NAMALWA (cell line): ENCODE measurements around the gene SMAD3.

Source experiments
- DNase-seq: peaks from one replicate; pipeline ENCODE4 v3.0.0-alpha.2; 2015; ENCODE audit warnings: low spot score

Gene SMAD3

DNA sequence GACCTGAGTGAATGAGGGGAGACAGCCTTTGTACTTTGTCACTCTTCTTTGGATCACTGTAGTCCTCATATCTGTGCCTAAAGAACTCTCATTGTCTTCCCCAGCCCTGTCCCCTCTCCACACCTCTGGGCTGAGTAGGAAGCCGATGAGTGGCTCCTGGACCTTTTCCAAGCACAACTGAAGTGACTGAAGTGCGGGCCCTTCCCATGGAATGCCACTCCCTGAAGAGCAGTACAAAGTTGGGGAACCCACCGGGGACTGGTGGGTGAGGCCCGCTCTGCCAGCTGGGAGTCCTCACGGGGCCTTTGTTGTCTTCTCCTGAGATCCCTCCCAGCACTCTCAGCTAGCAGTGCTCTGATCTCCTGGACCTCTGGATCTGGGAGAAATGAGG is 99.0 kb downstream of the SMAD3 start:
- DNase-seq, result no peak

DNA sequence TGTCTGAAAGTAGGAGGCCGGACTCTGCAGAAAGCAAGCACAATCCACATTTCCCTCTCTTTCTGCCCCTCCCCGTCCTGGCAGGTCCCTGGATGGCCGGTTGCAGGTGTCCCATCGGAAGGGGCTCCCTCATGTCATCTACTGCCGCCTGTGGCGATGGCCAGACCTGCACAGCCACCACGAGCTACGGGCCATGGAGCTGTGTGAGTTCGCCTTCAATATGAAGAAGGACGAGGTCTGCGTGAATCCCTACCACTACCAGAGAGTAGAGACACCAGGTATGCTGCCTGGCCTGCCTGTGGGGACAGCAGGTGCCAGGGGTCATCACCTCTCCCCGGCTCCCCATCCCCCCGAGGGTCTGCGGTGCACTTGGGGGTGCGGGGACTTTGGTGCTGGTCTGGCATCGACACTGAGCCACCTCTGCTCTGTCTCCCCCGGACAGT is 99.4 kb downstream of the SMAD3 start:
- DNase-seq, result no peak

DNA sequence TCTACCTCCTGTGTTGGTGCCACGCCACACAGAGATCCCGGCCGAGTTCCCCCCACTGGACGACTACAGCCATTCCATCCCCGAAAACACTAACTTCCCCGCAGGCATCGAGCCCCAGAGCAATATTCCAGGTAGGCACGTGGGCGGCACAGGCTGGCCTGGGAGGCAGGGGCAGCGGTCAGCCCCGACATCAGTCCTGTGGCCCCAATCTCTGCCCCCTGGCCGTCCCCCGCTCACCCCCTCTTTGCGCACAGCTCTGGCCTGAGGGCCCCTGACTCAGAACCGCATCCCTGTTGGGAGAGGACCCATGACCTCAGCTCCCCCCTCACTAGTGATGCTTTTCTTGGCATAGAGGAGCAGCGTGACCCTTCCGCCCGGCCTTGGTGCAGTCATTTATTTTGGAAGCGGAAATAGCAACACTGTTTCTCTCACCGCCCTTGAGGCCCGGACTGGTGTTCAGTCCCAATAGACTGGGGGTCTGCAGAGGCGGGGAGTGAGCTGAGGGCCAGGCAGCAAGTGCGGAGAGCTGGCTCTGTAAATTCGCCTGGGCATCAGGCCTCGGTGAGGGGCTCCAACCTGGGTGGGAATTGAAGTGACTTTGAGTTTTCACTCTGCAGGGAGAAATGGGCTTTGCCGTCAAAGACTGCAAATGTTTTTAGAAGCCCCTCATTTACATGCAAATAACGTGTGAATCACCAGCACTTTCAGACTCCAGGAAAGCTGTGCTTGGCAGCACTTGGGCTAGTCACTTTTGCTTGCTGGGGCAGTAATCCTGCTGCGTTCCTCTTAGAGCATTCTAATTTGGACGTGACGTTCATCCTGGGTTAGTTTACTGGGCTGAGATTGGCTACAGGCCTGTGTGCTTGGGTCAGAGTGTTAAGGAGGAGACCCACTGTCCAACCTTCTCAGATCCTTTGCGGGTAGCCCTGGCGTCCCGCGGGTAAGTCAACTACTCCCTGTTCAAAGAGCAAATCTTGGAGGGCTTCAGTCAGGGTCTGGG is 100.2 kb downstream of the SMAD3 start:
- DNase-seq, result no peak

DNA sequence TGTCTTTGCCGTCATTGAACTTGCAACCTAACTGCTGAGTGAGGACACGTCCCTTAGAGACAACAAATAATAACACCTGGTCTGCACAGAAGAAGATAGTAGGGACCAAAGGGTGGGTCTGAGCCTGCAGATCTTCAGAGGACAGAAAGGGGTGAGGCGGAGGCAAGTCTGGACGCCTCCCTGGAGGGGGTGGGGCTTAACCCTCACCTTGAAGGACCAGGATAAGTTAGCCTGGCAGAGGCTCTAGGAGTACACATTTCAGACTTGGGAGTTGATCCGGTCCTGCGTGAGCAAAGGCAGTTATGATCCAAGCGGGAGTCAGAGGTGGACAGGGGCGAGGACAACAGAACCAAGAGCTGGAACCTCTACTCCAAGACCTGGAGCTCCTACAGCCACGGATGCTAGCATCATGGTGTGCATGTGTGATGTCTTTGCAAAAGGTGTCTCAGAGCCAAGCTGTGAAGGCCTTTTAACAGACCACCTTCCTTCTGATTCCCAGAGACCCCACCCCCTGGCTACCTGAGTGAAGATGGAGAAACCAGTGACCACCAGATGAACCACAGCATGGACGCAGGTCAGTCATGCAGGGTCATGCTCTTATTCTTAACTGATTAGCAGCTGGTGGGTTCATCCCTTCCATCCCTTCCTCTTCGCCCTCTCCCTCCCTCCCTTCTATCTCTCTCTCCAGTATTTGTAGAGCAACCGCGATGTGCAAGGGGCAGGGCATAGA is 101.0 kb downstream of the SMAD3 start:
- no peak for DNase-seq

DNA sequence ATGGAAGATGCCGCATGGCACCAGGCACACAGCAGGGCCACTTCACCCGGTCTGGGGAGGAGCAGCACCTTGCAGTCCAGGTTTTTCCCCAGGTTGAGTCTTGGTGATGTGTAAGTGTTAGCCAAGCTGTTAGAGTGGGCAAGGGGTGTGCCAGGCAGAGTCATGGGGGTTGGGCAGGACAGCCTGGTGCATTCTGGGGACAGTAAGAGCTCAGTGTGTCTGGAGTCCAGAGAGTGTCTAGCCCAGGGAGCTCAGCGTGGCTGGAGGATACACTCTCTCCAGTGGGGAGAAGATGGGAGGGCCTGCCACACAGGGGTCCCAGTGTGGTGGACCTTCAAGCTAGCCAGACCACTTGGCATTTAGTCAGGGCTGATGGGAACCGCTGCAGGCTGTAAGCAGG is 101.7 kb downstream of the SMAD3 start:
- DNase-seq, result no peak

DNA sequence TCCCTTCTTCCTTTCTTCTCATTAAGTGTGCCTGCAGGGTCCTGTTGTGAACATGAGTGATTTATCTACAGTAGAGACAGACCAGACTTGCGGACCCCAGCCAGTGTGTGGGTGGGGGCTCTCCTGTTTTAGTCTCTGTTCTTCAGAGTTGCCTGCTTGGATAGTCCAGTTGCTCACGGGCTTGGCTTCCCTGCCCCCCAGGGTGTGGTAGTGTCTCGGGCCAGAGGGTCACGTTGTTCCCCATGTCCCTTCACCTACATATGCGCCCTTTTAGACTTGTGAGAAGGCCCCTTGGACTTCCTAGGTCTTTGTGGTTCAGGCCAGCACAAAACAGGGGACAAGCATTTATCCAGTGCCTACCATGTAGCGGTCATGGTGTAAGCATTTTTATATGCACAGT is 103.3 kb downstream of the SMAD3 start:
- DNase-seq, result no peak

DNA sequence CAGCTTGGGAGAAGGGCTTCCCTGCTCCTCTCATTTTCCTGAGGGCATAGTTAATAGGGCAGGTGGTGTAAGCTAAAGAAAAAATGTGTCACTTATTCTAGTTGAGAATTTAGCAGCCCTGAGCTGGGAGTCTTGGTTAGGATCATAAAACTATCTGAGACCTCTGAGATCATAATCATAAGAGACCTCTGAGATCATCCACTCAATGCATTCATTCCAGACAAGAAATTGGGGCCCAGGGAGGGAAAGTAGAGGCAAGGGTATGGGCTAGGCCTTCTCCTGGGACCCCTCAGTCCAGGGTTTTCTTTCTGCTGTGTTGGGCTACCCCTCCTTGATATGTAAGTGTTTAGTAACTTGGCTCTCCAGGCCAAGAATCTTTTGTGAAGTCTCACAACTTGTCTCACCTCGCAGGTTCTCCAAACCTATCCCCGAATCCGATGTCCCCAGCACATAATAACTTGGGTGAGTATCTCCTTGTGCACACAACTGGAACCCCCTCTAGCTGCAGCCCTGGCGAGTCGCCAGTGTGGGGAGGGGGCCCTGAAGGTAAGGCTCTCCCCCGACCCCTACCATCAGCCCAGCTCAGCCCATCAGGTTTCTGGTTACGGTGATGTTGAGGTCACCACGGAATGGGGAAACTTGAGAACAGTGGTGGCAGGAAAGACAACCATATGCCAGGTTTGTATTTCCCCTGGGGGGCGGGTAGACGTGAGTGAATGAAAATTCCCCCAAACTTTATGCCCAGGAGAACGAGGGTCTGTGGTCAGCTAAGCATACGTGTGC is 104.9 kb downstream of the SMAD3 start:
- DNase-seq, result no peak

DNA sequence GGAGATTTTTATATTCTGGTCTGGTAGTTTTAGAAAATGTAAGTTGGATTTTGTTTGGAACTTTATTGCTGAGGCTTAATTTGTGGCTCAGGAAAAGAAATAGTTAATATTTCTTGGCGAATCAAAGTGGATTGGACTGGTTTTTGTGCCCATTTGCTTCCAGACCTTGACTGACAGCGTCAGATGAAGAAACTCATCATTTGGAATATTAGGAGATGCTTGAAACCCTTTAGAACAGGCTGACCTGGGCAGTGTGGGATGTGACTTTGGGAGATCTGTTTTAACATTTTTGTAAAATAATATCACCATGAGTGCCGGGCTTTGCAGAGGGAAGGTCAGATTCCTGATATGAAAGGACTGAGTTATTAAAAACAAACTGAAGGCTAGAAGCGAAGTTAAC is 106.1 kb downstream of the SMAD3 start:
- DNase-seq, result no peak

DNA sequence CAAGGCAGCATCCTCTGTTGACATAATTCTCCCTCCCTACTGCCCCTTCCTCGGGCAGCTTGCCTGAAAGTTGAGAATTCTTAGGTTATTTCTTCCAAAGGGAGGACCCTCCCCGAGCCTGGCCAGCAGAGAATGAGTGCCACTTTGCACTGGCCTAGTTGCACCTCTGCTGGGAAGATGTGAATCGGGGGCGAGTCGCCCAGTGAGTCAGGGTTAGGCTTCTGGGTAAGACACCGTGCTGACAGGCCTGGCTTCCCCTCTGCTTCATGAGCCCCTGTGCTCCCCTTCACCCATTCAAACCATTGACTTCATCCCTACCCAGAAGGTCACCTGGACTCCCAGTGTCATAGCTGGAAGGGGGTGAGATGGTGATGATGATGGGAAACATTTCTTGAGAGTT is 106.8 kb downstream of the SMAD3 start:
- no peak for DNase-seq

DNA sequence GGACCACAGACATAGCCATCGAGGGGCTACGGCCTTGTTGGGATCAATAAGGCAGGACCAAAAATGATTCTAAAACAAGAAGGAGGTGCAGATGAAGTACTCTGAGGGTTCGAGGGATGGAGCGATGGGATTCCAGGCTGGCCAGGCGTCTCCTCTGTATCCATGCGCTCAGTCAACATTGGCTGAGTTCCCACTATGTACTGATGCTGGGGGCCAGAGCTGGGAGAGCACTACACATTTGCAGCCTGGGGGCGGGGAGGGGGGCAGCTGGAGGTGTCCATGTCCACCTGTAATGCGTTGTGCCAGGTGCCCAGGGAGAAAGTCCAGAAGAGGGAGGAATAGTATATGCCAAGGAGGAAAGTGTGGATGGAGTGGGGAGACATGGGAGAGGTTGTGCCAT is 107.6 kb downstream of the SMAD3 start:
- DNase-seq, result no peak

DNA sequence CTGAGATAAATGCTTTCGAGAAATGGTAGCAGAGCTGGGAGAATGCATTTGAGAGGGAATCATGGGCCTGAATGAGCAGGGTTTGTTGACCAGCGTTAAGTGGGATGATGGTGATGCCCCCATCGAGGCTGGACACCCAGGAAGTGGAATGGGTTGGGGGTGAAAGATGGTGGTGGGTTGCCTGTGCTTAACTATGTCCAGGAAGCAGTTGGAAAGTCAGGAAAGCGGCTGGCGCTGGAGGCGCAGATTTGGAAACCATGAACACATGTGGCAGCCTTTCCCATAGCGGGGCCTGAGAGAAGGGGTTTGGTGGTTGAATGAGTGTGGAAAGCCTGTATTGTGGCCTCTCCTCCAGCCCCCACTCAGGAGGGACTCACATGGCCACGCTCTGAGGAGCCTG is 108.4 kb downstream of the SMAD3 start:
- no peak for DNase-seq

DNA sequence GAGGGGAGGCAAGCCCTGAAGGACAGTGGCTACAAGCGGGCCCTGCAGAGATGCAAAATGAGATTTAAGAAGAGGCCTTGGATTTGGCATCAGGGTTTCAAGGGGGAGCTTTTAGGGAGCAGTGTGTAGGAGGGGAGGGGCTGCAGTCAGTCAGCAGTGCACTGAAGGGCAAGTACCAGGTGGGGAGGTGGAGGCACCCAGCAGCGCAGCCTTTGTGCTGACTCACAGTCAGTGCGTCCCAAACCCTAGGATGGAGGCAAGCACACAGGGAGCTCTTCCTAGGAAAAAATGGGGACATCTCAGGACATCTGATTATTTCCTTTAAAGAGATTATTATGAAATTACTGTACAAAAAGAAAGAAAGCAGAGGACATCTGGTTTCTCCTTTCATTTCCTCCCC is 109.0 kb downstream of the SMAD3 start:
- no peak for DNase-seq

DNA sequence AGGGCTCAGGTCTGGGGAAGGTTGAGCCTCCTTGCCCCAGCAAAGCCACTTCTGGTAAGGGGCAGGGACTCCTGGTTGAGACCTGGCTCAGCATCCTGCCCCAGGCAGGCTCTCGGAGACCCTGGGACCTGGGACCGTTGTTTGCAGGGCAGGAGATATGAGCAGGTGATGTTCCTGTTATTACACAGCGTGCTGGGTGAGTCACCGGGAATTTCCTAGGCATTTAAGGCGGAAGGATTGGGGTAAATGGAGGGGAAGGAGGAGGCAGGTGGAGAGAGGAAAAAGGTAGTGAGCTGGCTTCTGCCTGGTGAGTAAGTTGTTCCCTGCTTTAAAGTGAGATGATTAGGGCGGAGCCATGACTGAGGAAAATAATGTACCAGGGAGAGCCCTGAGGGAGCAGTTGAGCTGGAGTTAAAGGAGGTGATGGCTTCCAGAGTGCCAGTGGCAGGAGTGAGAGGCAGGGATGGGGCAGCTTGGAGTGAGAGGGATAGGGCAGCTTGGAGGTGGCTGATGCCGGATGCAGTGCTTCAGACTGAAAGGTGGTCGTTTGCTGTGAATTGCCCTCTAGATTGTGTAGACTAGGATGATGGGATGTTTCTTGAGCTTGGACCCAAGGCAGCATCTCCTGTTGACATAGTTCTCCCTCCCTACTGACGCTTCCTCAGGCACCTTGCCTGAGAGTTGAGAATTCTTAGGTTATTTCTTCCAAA is 109.6 kb downstream of the SMAD3 start:
- DNase-seq, result no peak

DNA sequence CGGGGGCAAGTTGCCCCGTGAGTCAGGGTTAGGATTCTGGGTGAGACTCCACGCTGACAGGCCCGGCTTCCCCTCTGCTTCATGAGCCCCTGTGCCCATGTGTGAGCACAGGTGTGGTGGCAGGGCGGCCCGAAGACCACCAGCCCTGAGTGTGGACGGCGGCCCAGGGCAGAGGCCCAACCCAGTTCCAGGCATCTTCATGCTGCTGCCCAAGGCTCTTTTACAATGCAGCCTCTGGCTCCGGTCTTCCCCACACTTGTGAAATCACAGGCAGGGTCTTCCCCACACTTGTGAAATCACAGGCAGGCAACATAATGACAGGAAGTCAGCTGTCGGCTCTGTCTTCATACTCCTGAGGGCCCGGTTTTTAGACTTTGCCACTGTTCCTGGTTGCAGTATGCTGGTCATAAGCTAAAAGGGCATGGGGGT is 110.3 kb downstream of the SMAD3 start:
- DNase-seq, result no peak

DNA sequence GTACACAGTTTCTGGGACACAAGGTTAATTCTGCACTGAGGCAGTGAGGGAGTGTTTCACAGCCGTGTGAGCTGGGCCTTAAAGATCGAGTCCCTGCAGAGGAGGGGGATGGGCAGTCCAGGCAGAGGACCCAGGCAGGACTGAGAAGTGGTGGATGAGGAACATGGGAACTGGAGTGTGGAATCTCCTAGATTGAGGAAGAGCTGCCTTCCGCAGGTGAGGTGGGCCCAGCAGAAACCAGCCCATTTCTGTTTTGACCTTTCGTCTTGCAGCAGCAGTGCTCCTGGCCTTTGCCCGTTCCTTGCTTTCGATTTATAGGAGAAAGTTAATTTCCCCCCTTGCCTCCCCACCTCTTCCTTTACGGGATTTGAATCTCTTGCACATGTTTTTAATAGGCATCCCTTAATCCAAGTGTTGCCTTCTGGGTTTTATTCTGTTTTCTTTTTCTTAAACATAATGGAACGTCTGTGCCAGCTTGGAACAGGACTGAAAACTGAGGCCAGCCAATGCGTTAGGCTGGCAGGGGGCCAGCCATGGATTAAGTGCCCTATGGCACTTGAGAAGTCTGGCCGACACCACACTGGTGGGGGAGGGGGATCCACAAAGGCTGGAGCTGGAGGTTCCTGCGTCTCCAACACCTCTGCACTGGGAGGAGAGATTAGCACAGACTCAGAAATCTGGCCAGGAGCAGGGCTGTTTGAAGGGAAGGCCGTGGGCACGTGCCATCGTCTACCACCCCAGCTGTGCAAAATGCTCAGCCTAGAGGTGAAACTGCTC is 111.0 kb downstream of the SMAD3 start:
- no peak for DNase-seq

DNA sequence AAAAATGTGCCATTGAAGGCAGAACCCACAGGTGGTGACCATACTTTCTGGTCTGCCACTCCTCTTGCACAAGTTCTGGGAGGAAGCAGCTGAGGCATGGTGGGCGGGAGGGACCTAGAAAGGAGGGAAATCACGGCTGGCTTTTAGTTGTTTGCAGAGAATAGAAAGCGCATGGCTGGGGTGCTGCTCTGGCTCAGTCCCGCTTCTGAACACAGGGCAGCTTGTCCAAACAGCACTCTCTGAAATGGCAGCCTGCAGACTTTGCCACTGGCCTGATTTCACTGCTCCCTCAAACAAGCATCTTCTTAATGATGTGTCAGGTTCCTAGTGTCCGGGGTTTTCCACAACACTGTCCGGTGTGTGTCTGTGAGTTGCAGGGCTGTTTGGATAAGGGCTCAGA is 112.3 kb downstream of the SMAD3 start:
- no peak for DNase-seq

DNA sequence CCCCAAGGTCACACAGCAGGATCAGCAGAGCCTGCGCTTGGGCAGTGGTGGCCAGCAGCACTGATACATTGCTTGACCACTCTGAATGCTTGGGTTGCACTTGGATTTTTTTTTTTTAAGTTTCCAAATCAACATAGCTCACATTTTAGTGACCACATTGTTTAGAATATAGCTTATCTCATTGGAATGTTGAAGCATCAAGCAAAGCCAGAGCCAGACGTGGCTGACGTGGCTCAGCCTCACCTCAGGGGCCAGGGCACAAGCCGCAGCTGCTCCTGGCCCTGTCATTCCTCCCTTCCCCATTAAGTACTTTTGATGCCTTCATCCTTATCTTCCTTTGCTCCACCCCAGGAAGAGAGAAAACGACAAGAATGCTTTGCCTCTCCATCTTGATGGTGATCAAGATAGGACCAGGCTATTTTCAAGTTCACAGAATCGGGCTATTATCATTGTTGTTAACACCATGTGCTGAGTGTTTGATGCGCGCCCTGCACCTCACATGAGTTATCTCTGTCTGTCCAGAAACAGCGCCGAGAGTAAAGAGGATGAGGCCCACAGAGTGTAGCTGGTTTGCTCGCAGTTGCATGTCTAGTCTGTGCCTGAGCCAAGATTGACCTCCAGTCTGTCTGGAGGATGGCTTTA is 113.3 kb downstream of the SMAD3 start:
- no peak for DNase-seq

DNA sequence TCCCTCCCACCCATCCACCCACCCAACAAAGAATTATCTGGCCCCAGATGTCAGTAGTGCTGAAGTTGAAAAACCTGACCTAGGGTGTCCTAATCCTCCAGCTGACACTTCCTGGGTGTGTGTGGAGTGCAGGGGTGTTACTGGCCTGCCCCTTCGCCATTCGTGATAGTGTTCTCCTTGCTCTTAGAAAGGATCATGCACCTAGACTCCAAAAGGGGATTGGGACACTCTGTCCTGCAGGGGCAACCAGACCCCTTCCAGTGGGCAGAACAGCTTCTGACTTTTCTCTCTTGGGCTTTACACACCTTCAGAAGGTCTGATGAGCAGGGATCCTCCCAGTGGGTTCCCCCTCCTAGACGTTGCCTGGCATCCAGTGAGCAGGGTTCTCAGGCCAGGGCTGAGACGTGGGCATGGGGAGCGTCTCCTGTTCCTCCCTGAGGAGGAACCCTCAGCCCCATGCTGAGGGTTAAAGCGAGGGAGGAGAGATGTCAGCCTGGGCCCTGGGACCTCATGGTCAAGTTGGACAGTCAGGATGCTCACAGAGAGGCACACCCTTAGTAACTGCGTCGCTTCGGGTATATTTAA is 114.1 kb downstream of the SMAD3 start:
- no peak for DNase-seq

DNA sequence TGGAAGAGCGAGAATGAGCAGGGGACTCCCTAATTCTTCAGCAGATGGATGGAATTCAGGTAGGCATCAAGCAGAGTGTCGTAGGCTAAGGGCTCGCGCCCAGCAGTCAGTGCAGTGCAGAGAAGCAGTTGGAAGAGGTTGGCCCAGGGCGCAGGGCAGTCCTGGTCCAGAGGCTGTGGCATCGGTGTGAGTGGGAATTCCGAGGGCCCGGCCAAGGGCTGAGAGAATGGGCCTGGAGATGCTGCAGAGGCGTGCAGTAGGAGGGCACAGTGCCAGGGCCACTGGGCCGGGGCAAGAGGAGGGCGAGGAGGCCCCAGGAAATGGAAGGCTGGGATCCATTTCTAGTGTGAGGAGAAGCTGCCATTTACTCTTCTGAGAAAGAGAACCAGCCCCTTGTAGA is 114.6 kb downstream of the SMAD3 start:
- no peak for DNase-seq
